DOHH2 (cell line): Measurements from ENCODE around the gene SFT2D1.

Source experiments
- EZH2phosphoT487 ChIP-seq: fragments of 200-600 bp; sonication (generic); IDR thresholded peaks from 2 replicates; pipeline ENCODE4 v1.6.1; 2017; ENCODE audit warnings: borderline replicate concordance, mild to moderate bottlenecking, antibody characterized with exemption, low read length, moderate library complexity, mixed read lengths
- TF ChIP-seq, protein P1 (sequence below): fragments of 200-600 bp; sonication (generic); IDR thresholded peaks from one replicate; pipeline ENCODE4 v1.5.1; 2014; ENCODE audit warnings: antibody characterized with exemption, mild to moderate bottlenecking, low read depth, low read length; ENCODE audit not compliant: poor library complexity, severe bottlenecking

DNA sequence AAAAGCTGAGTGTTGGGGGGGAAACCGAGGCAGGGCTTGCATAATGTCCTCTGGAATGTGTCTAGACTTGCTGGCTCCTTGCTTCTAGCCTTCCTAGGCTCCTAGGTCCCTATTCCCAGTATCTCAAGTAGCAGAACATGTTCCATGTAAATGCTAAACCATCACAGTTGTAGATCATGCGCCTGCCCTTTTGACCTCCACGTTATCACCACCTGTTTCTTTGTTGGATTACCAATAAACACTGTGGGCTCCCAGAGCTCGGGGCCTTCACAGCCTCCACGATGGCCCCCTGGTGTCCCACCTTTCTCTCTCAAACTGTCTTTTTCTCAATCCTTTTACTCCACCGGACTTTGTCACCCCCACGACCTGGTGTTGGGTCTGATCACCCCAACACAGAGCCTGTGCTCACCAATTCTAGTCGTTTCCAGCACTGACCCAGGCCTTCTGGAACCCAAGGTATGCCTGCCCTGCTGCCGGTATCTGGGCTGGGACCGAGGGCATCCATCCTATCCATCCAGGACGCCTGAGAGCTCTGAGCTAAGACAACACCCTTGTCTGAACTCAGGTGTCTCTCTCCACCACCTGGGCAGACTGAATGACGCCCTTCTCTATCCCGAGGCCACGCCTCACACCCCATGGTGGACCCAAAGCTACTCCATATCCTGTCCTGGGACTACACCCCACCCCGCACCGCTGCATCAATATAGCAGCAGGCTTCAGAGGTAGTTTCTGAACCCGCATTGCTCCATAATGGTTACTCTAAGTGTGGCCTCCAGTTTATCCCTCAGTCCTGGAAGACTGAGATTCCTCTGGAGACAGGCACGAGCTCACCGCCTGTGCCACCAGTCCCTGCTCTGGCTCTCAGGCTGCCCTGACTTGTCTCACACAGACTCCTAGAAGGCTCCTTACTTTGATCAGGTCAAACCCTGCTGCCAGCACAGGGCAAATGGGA, 24.8 kb downstream of the SFT2D1 start:
- TF ChIP-seq EZH2phosphoT487: no peak
- TF ChIP-seq, protein P1, sequence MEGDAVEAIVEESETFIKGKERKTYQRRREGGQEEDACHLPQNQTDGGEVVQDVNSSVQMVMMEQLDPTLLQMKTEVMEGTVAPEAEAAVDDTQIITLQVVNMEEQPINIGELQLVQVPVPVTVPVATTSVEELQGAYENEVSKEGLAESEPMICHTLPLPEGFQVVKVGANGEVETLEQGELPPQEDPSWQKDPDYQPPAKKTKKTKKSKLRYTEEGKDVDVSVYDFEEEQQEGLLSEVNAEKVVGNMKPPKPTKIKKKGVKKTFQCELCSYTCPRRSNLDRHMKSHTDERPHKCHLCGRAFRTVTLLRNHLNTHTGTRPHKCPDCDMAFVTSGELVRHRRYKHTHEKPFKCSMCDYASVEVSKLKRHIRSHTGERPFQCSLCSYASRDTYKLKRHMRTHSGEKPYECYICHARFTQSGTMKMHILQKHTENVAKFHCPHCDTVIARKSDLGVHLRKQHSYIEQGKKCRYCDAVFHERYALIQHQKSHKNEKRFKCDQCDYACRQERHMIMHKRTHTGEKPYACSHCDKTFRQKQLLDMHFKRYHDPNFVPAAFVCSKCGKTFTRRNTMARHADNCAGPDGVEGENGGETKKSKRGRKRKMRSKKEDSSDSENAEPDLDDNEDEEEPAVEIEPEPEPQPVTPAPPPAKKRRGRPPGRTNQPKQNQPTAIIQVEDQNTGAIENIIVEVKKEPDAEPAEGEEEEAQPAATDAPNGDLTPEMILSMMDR: no peak
